Tibial nerve (tissue), 4 donors: ENCODE data around the gene RELL1. TPM values are rescaled to one million over a fixed set of nuclear protein-coding genes. Genes with fewer than 3 reads are reported as not detected.
A peak's percentile ranks its signal among the peaks of the same experiment; 100 is the strongest.

ENCODE experiments used
- DNase-seq, 2 donors: peaks; one replicate each; pipeline ENCODE4 v3.0.0-alpha.2; 2019; ENCODE audit warnings: low spot score in 2 of 2
- H3K27ac ChIP-seq, 4 donors: fragments of 200-600 bp; sonication (generic) in 3 of 4; one replicate each; pipeline ENCODE4 v1.5.1; 2017 to 2019; ENCODE audit warnings: mild to moderate bottlenecking in 1 of 4
- H3K27me3 ChIP-seq, 2 donors: fragments of 200-600 bp; sonication (generic) in 1 of 2; one replicate each; pipeline versions ENCODE4 v1.5.1 to v1.6.0; 2017 to 2019
- H3K36me3 ChIP-seq, 3 donors: fragments of 200-600 bp; sonication (generic); one replicate each; pipeline ENCODE4 v1.5.1; 2018 to 2019
- H3K4me1 ChIP-seq, 4 donors: fragments of 200-600 bp; sonication (generic) in 3 of 4; one replicate each; pipeline ENCODE4 v1.5.1; 2017 to 2019
- H3K4me3 ChIP-seq, 4 donors: fragments of 200-600 bp; sonication (generic) in 3 of 4; one replicate each; pipeline ENCODE4 v1.5.1; 2017 to 2019; ENCODE audit warnings: mild to moderate bottlenecking in 1 of 4, moderate library complexity in 1 of 4
- H3K9me3 ChIP-seq, 4 donors: fragments of 200-600 bp; sonication (generic) in 3 of 4; one replicate each; pipeline ENCODE4 v1.5.1; 2017 to 2019
- EP300 ChIP-seq, 2 donors: sonication (generic); formaldehyde crosslinking; IDR thresholded peaks; one replicate each; pipeline ENCODE4 v1.6.1; 2017; ENCODE audit warnings: antibody characterized with exemption in 2 of 2, mild to moderate bottlenecking in 1 of 2
- POLR2A ChIP-seq, 2 donors: fragments of 450-650 bp; IDR thresholded peaks; one replicate each; pipeline ENCODE4 v1.6.1; 2017; ENCODE audit warnings: antibody characterized with exemption in 2 of 2, mild to moderate bottlenecking in 2 of 2, moderate library complexity in 2 of 2
- WGBS, 2 donors: methylation state at CpG; one replicate each; pipeline ENCODE4 v1.1.5; 2018; 5-methylcytosine and 5-hydroxymethylcytosine counted together
- total RNA-seq, 4 donors: library from RNA; depleted of rRNA; stranded (reverse); fragments of >200 nt; gene quantifications; one replicate each; pipeline ENCODE4 v1.1.0, GENCODE V29; 2016
- TF ChIP-seq, protein P1 (sequence below), 5 experiments: fragments of 200-600 bp in 3 of 5; fragments of 450-650 bp in 2 of 5; sonication (generic) in 3 of 5; IDR thresholded peaks; one replicate each; pipeline ENCODE4 v1.5.1; 2016 to 2019; ENCODE audit warnings: antibody characterized with exemption in 5 of 5, mild to moderate bottlenecking in 3 of 5, moderate library complexity in 2 of 5

The RELL1 gene
- total RNA-seq, 4 donors from 2014 or later = 43.8 to 78.0 (median 61.2) TPM

DNA sequence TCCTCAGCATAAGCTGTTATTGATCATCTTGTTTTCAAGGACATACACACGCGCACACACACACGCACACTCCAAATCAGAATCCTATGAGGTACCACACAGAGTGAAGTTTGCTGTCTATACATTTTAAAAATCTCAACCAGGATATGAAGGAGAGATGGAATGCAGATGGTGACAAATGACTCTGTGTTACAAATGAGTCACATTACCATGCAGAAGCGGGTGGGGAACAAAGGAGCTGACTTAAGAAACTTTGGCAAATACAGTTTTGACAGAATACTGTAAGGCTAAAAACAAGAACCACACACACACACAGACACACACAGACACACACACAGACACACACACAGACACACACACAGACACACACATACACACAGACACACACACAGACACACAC, 81.7 kb downstream of the RELL1 start:
- Histone ChIP-seq H3K9me3 (peaks cover 0 to 4% (median 0%) of the 10 kb centered on the region in 4 donors), H3K4me1 (peaks cover 0 to 17% (median 2%) of the 10 kb centered on the region in 4 donors), H3K4me3 (no peak overlapping the region), H3K27ac (no peak overlapping the region), H3K36me3 (peaks cover 0 to 8% (median 0%) of the 10 kb centered on the region in 3 donors), H3K27me3 (no peaks in the 10 kb centered on the region)
- no peak for TF ChIP-seq EP300 (IDR thresholded peaks at IDR 0.05)
- no peak for TF ChIP-seq POLR2A (IDR thresholded peaks at IDR 0.05)
- TF ChIP-seq, protein P1, sequence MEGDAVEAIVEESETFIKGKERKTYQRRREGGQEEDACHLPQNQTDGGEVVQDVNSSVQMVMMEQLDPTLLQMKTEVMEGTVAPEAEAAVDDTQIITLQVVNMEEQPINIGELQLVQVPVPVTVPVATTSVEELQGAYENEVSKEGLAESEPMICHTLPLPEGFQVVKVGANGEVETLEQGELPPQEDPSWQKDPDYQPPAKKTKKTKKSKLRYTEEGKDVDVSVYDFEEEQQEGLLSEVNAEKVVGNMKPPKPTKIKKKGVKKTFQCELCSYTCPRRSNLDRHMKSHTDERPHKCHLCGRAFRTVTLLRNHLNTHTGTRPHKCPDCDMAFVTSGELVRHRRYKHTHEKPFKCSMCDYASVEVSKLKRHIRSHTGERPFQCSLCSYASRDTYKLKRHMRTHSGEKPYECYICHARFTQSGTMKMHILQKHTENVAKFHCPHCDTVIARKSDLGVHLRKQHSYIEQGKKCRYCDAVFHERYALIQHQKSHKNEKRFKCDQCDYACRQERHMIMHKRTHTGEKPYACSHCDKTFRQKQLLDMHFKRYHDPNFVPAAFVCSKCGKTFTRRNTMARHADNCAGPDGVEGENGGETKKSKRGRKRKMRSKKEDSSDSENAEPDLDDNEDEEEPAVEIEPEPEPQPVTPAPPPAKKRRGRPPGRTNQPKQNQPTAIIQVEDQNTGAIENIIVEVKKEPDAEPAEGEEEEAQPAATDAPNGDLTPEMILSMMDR (IDR thresholded peaks at IDR 0.05) = no peak
- 72 to 81% methylated on average over 4 of the region's 4 CpGs for WGBS, 2 donors
- DNase-seq = no peak

DNA sequence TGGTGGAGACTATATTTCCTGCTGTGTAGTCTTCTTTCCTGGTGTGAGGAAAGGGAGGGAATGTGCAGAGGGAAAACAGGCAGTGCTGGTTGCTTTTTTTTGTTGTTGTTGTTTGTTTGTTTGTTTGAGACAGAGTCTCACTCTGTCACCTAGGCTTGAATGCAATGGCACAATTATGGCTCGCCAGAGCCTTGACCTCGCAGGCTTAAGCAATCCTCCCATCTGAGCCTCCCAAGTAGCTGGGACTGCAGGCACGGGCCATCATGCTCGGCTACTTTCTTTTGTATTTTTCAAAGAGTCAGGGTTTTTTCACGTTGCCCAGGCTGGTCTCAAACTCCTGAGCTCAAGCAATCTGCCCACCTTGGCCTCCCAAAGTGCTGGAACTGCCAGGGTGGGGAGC, 82.5 kb downstream of the RELL1 start:
- H3K4me3 ChIP-seq = no peak overlapping the region
- H3K4me1 ChIP-seq = peaks cover 0 to 17% (median 2%) of the 10 kb centered on the region in 4 donors
- no peak for DNase-seq
- H3K9me3 ChIP-seq = no peaks in the 10 kb centered on the region
- WGBS, 2 donors = 83 to 89% methylated on average over 5 of the region's 5 CpGs
- peaks cover 0 to under 1% (median 0%) of the 10 kb centered on the region in 3 donors for H3K36me3 ChIP-seq
- no peak overlapping the region for H3K27ac ChIP-seq
- H3K27me3 ChIP-seq = no peaks in the 10 kb centered on the region
- TF ChIP-seq, protein P1 (IDR thresholded peaks at IDR 0.05) = no peak
- TF ChIP-seq EP300 (IDR thresholded peaks at IDR 0.05) (no peak), POLR2A (IDR thresholded peaks at IDR 0.05) (no peak)

GRCh38 chr4:37603070-37603468, 83.1 kb downstream of the RELL1 start:
- Histone ChIP-seq H3K27ac (no peak overlapping the region), H3K4me3 (no peak overlapping the region), H3K36me3 (no peaks in the 10 kb centered on the region), H3K27me3 (no peaks in the 10 kb centered on the region), H3K9me3 (no peaks in the 10 kb centered on the region), H3K4me1 (peaks cover 0 to 17% (median 2%) of the 10 kb centered on the region in 4 donors)
- TF ChIP-seq EP300 (IDR thresholded peaks at IDR 0.05) (no peak), POLR2A (IDR thresholded peaks at IDR 0.05) (no peak)
- TF ChIP-seq, protein P1 (IDR thresholded peaks at IDR 0.05) = peak; percentile 94 to 99 (median 96)
- WGBS, 2 donors = 7 to 9% methylated on average over 9 to 10 of the region's 10 CpGs
- peak; percentile 82 to 93 for DNase-seq

- no peak for TF ChIP-seq EP300 (IDR thresholded peaks at IDR 0.05)
- no peak for TF ChIP-seq POLR2A (IDR thresholded peaks at IDR 0.05)
- 67 to 75% methylated on average over 18 of the region's 18 CpGs for WGBS, 2 donors
- no peaks in the 10 kb centered on the region for H3K27me3 ChIP-seq
- H3K27ac ChIP-seq = no peak overlapping the region
- no peaks in the 10 kb centered on the region for H3K9me3 ChIP-seq
- H3K36me3 ChIP-seq = no peaks in the 10 kb centered on the region
- H3K4me3 ChIP-seq = no peak overlapping the region
- DNase-seq = no peak
- H3K4me1 ChIP-seq = peaks cover 0 to 17% (median 2%) of the 10 kb centered on the region in 4 donors
Observed at GRCh38 chr4:37602454-37603069, 83.6 kb downstream of the RELL1 start.

- H3K36me3 ChIP-seq = no peaks in the 10 kb centered on the region
- 57 to 67% methylated on average over 5 of the region's 5 CpGs for WGBS, 2 donors
Observed at GRCh38 chr4:37601531-37601930, 84.6 kb downstream of the RELL1 start.

More at GRCh38 chr4:37601531-37601930, 84.6 kb downstream of the RELL1 start:
- no peak for DNase-seq
- Histone ChIP-seq H3K9me3 (no peaks in the 10 kb centered on the region), H3K4me1 (peaks cover 0 to 17% (median 2%) of the 10 kb centered on the region in 4 donors), H3K27ac (no peak overlapping the region), H3K4me3 (no peak overlapping the region), H3K27me3 (no peaks in the 10 kb centered on the region)
- TF ChIP-seq POLR2A (IDR thresholded peaks at IDR 0.05) (no peak), EP300 (IDR thresholded peaks at IDR 0.05) (no peak)
- TF ChIP-seq, protein P1 (IDR thresholded peaks at IDR 0.05) = no peak
